ENCODE results near the gene OR14K1.

The OR14K1 gene

GRCh38 chr1:247769603-247770002, 31.2 kb downstream of the OR14K1 start:
- DNase-seq (ENCODE audit: insufficient read length, low spot score) (no peak), FAIRE-seq (no peak)
- TF ChIP-seq POLR2A (IDR thresholded peaks at IDR 0.05; ENCODE audit: low read depth, low read length), result no peak
